GM23338 (cell line): ENCODE measurements around the gene TMC2. TPM values are rescaled to one million over a fixed set of nuclear protein-coding genes. Genes with fewer than 3 reads are reported as not detected.
A peak's percentile ranks its signal among the peaks of the same experiment; 100 is the strongest.

ENCODE experiments used
- ATAC-seq: fragments of 200-7000 bp; cut with Tn5 transposase; 3 replicates; pipeline ENCODE4 v1.9.1; 2020
- DNase-seq: peaks from one replicate; pipeline ENCODE4 v3.0.0-alpha.2; 2015; ENCODE audit warnings: low spot score
- H2AFZ ChIP-seq: fragments of 200-600 bp; sonication (generic); 2 replicates; pipeline ENCODE4 v1.8.0; 2016; ENCODE audit warnings: antibody characterized with exemption, mild to moderate bottlenecking, moderate library complexity
- H3F3A ChIP-seq: fragments of 200-600 bp; sonication (generic); replicated peaks from 2 replicates; pipeline ENCODE4 v1.8.0; 2017; ENCODE audit warnings: antibody characterized with exemption, mixed run types, low read depth
- H3K27ac ChIP-seq: fragments of 200-600 bp; sonication (generic); 2 replicates; pipeline ENCODE4 v1.6.1; 2016; ENCODE audit warnings: low read depth
- H3K27me3 ChIP-seq: fragments of 200-600 bp; sonication (generic); 2 replicates; pipeline ENCODE4 v1.8.0; 2016; ENCODE audit warnings: mild to moderate bottlenecking, mixed run types, moderate library complexity; ENCODE audit not compliant: insufficient read depth
- H3K36me3 ChIP-seq: fragments of 200-600 bp; sonication (generic); 2 replicates; pipeline ENCODE4 v1.8.0; 2016; ENCODE audit warnings: mild to moderate bottlenecking; ENCODE audit not compliant: insufficient read depth
- H3K4me1 ChIP-seq: fragments of 200-600 bp; sonication (generic); 2 replicates; pipeline ENCODE4 v1.8.0; 2016; ENCODE audit warnings: mild to moderate bottlenecking, moderate library complexity; ENCODE audit not compliant: insufficient read depth
- H3K4me2 ChIP-seq: fragments of 200-600 bp; sonication (generic); 2 replicates; pipeline ENCODE4 v1.7.1; 2017; ENCODE audit warnings: mixed run types
- H3K4me3 ChIP-seq: fragments of 200-600 bp; sonication (generic); 2 replicates; pipeline ENCODE4 v1.6.1; 2016; ENCODE audit warnings: mixed run types
- H3K79me2 ChIP-seq: fragments of 200-600 bp; sonication (generic); replicated peaks from 2 replicates; pipeline ENCODE4 v1.8.0; 2017; ENCODE audit warnings: mild to moderate bottlenecking; ENCODE audit not compliant: insufficient read depth
- H3K9me2 ChIP-seq: fragments of 200-600 bp; sonication (generic); 2 replicates; pipeline ENCODE4 v1.8.0; 2017; ENCODE audit not compliant: insufficient read depth
- H4K20me1 ChIP-seq: fragments of 200-600 bp; sonication (generic); replicated peaks from 2 replicates; pipeline ENCODE4 v1.8.0; 2017; ENCODE audit warnings: mild to moderate bottlenecking; ENCODE audit not compliant: insufficient read depth
- H3K27ac Mint-ChIP-seq: 2 replicates; pipeline ENCODE4 v1.8.0; 2020; ENCODE audit warnings: inconsistent platforms, mild to moderate bottlenecking, moderate library complexity, mixed read lengths
- H3K27me3 Mint-ChIP-seq: 3 replicates; pipeline ENCODE4 v1.8.0; 2022; ENCODE audit warnings: low read depth, mild to moderate bottlenecking, moderate library complexity, mixed read lengths, inconsistent platforms; ENCODE audit not compliant: insufficient read depth, poor library complexity
- H3K36me3 Mint-ChIP-seq: 3 replicates; pipeline ENCODE4 v1.8.0; 2021; ENCODE audit warnings: low read depth, mild to moderate bottlenecking, inconsistent platforms, moderate library complexity, mixed read lengths
- H3K4me1 Mint-ChIP-seq: 3 replicates; pipeline ENCODE4 v1.8.0; 2020; ENCODE audit warnings: mild to moderate bottlenecking, inconsistent platforms, mixed read lengths
- H3K4me3 Mint-ChIP-seq: 3 replicates; pipeline ENCODE4 v1.8.0; 2021; ENCODE audit warnings: moderate library complexity, mild to moderate bottlenecking, inconsistent platforms, mixed read lengths
- H3K9me3 Mint-ChIP-seq: 3 replicates; pipeline ENCODE4 v1.8.0; 2020; ENCODE audit warnings: moderate library complexity, mild to moderate bottlenecking, inconsistent platforms, mixed read lengths
- CREB1 ChIP-seq: fragments of 250-450 bp; sonication (Bioruptor Pico); IDR thresholded peaks from 2 replicates; pipeline ENCODE4 v1.5.0; 2020; ENCODE audit warnings: low read depth, mild to moderate bottlenecking, moderate library complexity
- EZH2 ChIP-seq: fragments of 200-600 bp; sonication (generic); IDR thresholded peaks from one replicate; pipeline ENCODE4 v1.8.0; 2017; ENCODE audit warnings: antibody characterized with exemption, mild to moderate bottlenecking, low read depth; ENCODE audit not compliant: unreplicated experiment
- EZH2phosphoT487 ChIP-seq: fragments of 200-600 bp; sonication (generic); IDR thresholded peaks from one replicate; pipeline ENCODE4 v1.8.1; 2018; ENCODE audit warnings: antibody characterized with exemption; ENCODE audit not compliant: unreplicated experiment
- JUNB ChIP-seq: IDR thresholded peaks from one replicate; pipeline ENCODE4 v1.6.1; 2016; ENCODE audit warnings: antibody characterized with exemption; ENCODE audit not compliant: unreplicated experiment
- NANOG ChIP-seq: IDR thresholded peaks from 2 replicates; pipeline ENCODE4 v1.6.1; 2016; ENCODE audit warnings: antibody characterized with exemption, borderline replicate concordance
- POLR2AphosphoS5 ChIP-seq: IDR thresholded peaks from 2 replicates; pipeline ENCODE4 v1.6.1; 2016; ENCODE audit warnings: antibody characterized with exemption, low read depth
- STAT1 ChIP-seq: IDR thresholded peaks from one replicate; pipeline ENCODE4 v1.6.1; 2016; ENCODE audit warnings: antibody characterized with exemption; ENCODE audit not compliant: unreplicated experiment
- ZNF331 ChIP-seq: fragments of 250-450 bp; sonication (Bioruptor Pico); IDR thresholded peaks from 2 replicates; pipeline ENCODE4 v1.5.0; 2020; ENCODE audit warnings: low read depth, mild to moderate bottlenecking, moderate library complexity
- polyA plus RNA-seq: library from polyadenylated mRNA; unstranded; fragments of >200 nt; fragmentation: Nextera tagmentation; extraction: Ambion mirVana; gene quantifications from 2 replicates; pipeline ENCODE4 v1.2.1, GENCODE V29; 2016
- total RNA-seq: library from RNA; depleted of rRNA; stranded (reverse); fragments of >200 nt; shearing (Covaris generic); gene quantifications from 2 replicates; pipeline ENCODE4 v1.2.3, GENCODE V29; 2014
- TF ChIP-seq, protein P1 (sequence below): IDR thresholded peaks from one replicate; pipeline ENCODE4 v1.6.1; 2018; ENCODE audit warnings: antibody characterized with exemption; ENCODE audit not compliant: unreplicated experiment
- TF ChIP-seq, protein P2 (sequence below), 2 experiments: fragments of 200-600 bp in 1 of 2; sonication (generic) in 1 of 2; conservative IDR thresholded peaks; 2 replicates each; pipeline versions ENCODE4 v1.5.1 to v1.6.1; 2016 to 2017; ENCODE audit warnings: antibody characterized with exemption in 2 of 2, low read depth in 2 of 2, mild to moderate bottlenecking in 2 of 2, moderate library complexity in 1 of 2

The TMC2 gene
- total and polyA plus RNA-seq, 2 experiments from 2014 or later, result not detected

DNA sequence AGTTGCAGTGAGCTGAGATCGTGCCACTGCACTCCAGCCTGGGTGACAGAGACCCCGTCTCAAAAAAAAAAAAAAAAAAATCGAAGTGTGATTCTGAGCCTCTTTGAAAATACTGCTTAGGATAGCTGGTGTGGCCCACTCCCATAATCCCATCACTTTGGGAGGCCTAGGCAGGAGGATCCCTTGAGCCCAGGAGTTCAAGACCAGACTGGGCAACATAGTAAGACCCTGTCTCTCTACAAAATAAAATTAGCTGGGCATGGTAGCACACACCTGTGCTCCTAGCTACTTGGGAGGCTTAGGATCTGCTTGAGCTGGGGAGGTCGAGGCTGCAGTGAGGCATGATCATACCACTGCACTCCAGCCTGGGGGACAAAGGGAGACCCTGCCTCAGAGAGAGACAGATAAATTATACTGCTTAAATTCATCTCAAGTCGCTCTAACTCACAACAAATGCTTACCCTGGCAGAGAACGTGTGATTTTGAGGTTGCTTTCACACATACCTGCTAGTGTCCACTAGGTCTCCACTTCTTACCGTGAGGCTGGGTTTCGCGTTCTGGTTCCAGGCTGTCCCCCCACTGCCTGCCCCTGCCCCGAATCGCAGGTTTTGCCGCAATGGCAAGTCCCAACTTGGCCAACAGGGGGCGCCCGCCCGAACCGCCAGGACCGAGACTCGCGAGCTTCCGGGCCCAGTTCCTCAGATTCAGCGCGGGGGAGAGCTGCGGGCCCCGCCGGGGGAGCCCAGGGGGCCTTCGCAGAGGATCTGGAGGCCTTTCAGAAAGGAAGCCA, 12.3 kb upstream of the TMC2 start:
- Mint-ChIP-seq H3K4me1 (peaks cover 3% of the 10 kb centered on the region; the same call in 2 of the 3 replicates), H3K27ac (no peak overlapping the region), H3K27me3 (peaks cover 57% of the 10 kb centered on the region), H3K4me3 (peak overlapping the region; percentile 87), H3K9me3 (no peaks in the 10 kb centered on the region), H3K36me3 (no peaks in the 10 kb centered on the region)
- peak overlapping the region; percentile 97 for H3K4me2 ChIP-seq
- H3K79me2 ChIP-seq, result no peaks in the 10 kb centered on the region
- no peaks in the 10 kb centered on the region for H3K9me2 ChIP-seq
- DNase-seq (peak; percentile 89), ATAC-seq (peak; percentile 82)
- no peaks in the 10 kb centered on the region for H3K36me3 ChIP-seq
- peaks cover 99% of the 10 kb centered on the region for H3K27me3 ChIP-seq
- H3K4me1 ChIP-seq, result no peaks in the 10 kb centered on the region
- H4K20me1 ChIP-seq, result no peaks in the 10 kb centered on the region; the same call in 1 of the 2 replicates
- peak overlapping the region; percentile 86 for H3K4me3 ChIP-seq
- no peaks in the 10 kb centered on the region for H3F3A ChIP-seq
- peak overlapping the region; percentile 99 for H2AFZ ChIP-seq
- TF ChIP-seq POLR2AphosphoS5, result peak; percentile 35; the same call in 1 of the 2 replicates
- TF ChIP-seq, protein P1, sequence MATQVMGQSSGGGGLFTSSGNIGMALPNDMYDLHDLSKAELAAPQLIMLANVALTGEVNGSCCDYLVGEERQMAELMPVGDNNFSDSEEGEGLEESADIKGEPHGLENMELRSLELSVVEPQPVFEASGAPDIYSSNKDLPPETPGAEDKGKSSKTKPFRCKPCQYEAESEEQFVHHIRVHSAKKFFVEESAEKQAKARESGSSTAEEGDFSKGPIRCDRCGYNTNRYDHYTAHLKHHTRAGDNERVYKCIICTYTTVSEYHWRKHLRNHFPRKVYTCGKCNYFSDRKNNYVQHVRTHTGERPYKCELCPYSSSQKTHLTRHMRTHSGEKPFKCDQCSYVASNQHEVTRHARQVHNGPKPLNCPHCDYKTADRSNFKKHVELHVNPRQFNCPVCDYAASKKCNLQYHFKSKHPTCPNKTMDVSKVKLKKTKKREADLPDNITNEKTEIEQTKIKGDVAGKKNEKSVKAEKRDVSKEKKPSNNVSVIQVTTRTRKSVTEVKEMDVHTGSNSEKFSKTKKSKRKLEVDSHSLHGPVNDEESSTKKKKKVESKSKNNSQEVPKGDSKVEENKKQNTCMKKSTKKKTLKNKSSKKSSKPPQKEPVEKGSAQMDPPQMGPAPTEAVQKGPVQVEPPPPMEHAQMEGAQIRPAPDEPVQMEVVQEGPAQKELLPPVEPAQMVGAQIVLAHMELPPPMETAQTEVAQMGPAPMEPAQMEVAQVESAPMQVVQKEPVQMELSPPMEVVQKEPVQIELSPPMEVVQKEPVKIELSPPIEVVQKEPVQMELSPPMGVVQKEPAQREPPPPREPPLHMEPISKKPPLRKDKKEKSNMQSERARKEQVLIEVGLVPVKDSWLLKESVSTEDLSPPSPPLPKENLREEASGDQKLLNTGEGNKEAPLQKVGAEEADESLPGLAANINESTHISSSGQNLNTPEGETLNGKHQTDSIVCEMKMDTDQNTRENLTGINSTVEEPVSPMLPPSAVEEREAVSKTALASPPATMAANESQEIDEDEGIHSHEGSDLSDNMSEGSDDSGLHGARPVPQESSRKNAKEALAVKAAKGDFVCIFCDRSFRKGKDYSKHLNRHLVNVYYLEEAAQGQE, result no peak
- TF ChIP-seq, protein P2, sequence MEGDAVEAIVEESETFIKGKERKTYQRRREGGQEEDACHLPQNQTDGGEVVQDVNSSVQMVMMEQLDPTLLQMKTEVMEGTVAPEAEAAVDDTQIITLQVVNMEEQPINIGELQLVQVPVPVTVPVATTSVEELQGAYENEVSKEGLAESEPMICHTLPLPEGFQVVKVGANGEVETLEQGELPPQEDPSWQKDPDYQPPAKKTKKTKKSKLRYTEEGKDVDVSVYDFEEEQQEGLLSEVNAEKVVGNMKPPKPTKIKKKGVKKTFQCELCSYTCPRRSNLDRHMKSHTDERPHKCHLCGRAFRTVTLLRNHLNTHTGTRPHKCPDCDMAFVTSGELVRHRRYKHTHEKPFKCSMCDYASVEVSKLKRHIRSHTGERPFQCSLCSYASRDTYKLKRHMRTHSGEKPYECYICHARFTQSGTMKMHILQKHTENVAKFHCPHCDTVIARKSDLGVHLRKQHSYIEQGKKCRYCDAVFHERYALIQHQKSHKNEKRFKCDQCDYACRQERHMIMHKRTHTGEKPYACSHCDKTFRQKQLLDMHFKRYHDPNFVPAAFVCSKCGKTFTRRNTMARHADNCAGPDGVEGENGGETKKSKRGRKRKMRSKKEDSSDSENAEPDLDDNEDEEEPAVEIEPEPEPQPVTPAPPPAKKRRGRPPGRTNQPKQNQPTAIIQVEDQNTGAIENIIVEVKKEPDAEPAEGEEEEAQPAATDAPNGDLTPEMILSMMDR (conservative IDR thresholded peaks at IDR 0.05; ENCODE audit: low read depth in 2 of 2), result peak; percentile 87
- H3K27ac ChIP-seq, result no peak overlapping the region

DNA sequence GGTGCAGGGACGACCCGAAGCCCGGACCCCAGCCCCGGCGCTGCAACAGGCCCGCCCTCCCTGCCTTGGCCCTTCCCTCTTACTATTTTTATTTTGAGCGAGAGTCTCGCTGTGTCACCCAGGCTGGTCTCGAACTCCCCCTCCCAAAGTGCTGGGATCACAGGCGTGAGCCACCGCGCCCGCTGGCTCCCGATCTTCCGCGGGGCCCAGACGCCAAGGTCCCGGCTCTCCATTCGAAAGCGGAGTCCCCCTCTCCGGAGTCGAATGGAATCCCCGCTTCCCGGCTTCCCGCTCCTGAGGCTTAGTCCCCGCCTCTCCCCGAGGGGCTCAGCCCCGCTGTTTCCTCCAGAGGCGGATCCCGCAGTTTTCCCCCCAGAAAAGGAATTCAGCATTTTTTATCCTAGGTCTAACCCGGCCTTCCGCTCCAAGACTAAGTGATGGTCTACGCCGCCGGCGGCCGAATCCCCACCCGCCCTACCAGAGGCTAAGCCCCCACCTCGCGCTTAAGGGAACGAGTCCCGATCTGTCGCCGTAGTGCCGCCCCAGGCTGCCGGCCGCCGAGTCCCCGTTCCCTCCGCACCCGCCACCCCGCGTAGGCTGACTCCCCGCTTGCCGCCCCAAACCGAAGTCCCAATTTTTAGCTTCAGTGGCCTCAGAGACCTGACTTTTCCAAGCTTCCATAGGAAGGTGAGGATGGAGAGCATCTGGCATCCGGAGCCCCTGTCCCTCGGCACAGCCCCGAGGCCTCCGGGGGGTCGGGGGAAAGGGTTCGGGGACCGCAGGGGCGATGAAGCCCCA, 11.5 kb upstream of the TMC2 start:
- Histone ChIP-seq H3K4me3 (peak overlapping the region; percentile 86), H3K27ac (no peak overlapping the region), H3K4me1 (no peaks in the 10 kb centered on the region), H3F3A (no peaks in the 10 kb centered on the region), H3K9me2 (no peaks in the 10 kb centered on the region), H3K4me2 (peak overlapping the region; percentile 97), H2AFZ (peak overlapping the region; percentile 99), H3K79me2 (no peaks in the 10 kb centered on the region), H3K36me3 (no peaks in the 10 kb centered on the region), H3K27me3 (peaks cover 93% of the 10 kb centered on the region), H4K20me1 (no peaks in the 10 kb centered on the region; the same call in 1 of the 2 replicates)
- Mint-ChIP-seq H3K9me3 (no peaks in the 10 kb centered on the region), H3K27me3 (peaks cover 55% of the 10 kb centered on the region), H3K36me3 (no peaks in the 10 kb centered on the region), H3K4me1 (peaks cover 3% of the 10 kb centered on the region; the same call in 2 of the 3 replicates), H3K27ac (no peak overlapping the region), H3K4me3 (peak overlapping the region; percentile 87)
- no peak for TF ChIP-seq JUNB
- no peak for TF ChIP-seq EZH2
- no peak for TF ChIP-seq EZH2phosphoT487
- TF ChIP-seq STAT1, result no peak
- TF ChIP-seq CREB1 (CRISPR knock-in tag), result no peak
- TF ChIP-seq, protein P1, result no peak
- no peak for TF ChIP-seq ZNF331
- TF ChIP-seq POLR2AphosphoS5, result no peak
- TF ChIP-seq NANOG, result no peak
- ATAC-seq (peak; percentile 62), DNase-seq (peak; percentile 62)
